Body of pancreas (tissue), 4 donors: ENCODE results near the gene DNAAF8.

Experiments
- CTCF ChIP-seq, 7 experiments: fragments of 450-650 bp in 4 of 7; fragments of 200-600 bp in 3 of 7; sonication (generic) in 3 of 7; IDR thresholded peaks; one replicate each; pipeline ENCODE4 v1.5.1; 2016 to 2019; ENCODE audit warnings: antibody characterized with exemption in 7 of 7
- POLR2A ChIP-seq, 3 donors: fragments of 450-650 bp; IDR thresholded peaks; one replicate each; pipeline ENCODE4 v1.6.1; 2016; ENCODE audit warnings: antibody characterized with exemption in 3 of 3, mild to moderate bottlenecking in 2 of 3

- TF ChIP-seq CTCF (IDR thresholded peaks at IDR 0.05) (no peak), POLR2A (IDR thresholded peaks at IDR 0.05) (no peak)
These were observed 45.2 kb upstream of the DNAAF8 start for GRCh38 chr16:4689091-4689671.
